NCI-H1930 (cell line): ENCODE results near the gene DUOX1.
"Not testable (repeated sequence)": the region's sequence is repeated elsewhere in the genome, so short reads cannot be mapped to it uniquely, and the experiment has no call there.

Experiments
- DNase-seq, 2 experiments: peaks; one replicate each; lab custom pipeline; 2025; lab: John Stamatoyannopoulos, UW

DUOX1 gene

DNA sequence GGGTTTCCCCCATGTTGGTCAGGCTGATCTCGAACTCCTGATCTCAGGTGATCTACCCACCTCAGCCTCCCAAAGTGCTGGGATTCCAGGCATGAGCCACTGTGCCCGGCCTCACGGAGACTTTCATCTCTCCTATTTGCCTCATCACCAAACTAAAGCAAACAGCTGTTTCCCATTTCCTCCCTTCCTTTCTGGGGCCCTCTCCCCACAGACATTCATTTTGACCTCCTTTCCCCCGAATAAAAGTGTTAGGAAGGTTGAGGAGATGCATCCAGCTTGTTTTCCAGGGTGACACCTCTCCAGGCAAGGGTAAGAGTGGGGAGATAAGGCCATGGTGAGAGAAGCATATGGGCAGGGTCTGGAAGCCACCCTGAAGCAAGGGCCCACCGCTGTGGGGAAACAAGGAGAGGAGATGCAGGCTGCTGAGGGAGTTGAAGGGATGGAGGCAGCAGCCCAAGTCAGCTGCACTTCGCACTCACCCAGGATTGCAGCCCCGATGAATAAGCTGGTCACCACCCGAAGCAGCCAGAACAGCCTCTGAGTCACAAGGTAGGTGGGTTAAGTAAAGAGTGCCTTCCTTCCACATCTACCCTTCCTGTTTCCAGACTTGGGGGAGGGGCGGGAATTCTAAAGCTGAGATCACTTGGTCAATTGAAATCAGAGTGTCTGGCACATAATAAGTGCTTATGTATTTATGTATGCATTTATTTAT, 7.9 kb upstream of the DUOX1 start:
- no peak for DNase-seq

DNA sequence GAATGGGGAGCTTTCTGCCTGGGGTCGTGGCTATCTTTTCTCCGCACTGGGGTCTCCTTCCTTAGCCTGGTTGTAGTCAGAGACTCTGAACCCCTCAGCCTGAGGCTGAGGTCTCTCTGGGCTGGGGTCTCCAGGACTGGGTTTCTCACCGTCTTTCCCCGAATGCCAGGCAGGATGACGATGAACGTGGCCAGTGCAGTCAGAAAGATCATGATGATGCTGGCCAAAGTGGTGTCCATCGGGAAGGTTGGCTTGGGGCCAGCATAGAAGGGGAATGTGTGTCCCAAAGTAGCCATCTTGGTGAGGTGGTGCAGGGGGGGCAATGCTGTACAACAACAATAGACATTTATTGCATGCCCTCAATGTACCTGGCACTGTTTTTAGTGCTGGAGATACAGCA, 7.1 kb upstream of the DUOX1 start:
- no peak for DNase-seq

DNA sequence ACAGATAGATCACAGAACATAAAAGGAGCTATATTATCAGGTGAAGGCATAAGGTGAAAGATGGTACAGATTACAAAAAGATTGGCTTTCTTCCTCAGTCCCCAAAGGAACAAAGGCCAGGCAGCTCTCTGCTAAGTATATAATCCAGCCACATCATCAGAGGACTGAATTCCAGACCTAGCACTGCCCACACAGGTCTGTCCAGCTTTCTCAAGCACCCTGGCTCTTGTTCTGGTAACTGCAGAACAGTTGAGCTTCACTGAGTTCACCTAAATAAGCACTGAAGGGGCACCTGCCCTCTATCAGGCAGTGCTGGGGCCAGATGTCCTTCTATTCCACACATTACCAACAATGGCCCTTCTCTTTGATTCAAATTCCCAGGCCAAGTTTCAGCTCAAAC, 6.4 kb upstream of the DUOX1 start:
- no peak for DNase-seq

DNA sequence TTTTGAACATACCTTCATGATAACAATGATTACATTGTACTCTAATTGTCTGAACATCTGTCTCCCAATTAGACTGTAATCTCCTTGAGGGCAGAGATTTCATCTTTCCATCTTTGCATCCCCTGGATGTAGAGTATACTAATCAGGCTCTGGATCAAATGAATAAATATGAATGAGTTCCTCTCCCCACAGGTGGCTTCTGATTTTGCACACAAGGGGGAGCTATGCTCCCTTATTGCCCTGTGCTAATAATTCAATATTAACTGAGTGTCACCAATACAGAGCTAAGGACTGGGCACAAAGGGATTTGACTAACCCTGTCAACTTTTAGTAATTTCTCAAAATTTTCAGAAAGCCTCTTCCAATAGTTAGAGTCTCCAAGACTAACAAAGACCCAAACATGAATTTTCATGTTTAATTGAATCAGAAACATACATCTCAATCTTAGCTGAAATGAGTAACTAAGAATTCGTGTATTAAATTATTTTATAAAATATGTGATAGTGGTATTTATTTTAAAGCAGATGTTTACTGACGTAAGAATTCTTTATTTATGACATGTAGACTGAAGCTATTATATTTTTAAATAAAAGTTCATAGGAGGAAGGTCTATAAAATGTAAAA, 3.1 kb upstream of the DUOX1 start:
- DNase-seq = no peak

DNA sequence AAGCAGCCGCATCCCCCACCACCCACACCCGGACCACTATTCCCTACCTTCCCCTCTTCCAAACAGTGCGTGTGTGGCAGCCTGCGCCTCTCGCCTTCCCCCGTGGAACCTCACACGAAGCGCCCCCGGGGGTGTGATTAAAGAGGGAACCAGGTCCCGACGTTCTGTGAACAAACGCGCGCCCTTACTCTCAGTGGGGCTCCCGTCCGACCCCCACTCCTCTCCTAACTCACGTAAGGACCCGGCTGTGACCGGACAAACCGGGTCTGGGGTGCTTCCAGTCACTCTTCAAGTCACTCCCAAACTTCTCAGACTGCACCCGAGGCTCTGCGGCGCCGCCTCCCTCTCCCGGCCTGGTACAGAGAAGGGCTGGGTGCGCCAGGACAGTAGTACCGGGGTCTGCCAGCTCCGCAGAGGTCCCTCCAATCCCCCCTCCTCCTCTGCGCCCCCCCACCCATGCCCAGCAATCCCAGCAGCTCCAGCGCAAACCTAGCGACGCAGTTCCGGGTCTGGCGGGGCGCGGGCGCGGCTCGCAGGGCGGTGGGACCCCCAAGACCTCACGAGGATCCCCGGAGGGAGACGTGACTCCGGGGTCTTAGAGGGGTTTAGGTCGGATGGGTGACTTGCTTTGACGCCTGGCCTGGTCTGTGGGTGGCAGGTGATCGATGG, 689 bp upstream of the DUOX1 start:
- DNase-seq = no peak

DNA sequence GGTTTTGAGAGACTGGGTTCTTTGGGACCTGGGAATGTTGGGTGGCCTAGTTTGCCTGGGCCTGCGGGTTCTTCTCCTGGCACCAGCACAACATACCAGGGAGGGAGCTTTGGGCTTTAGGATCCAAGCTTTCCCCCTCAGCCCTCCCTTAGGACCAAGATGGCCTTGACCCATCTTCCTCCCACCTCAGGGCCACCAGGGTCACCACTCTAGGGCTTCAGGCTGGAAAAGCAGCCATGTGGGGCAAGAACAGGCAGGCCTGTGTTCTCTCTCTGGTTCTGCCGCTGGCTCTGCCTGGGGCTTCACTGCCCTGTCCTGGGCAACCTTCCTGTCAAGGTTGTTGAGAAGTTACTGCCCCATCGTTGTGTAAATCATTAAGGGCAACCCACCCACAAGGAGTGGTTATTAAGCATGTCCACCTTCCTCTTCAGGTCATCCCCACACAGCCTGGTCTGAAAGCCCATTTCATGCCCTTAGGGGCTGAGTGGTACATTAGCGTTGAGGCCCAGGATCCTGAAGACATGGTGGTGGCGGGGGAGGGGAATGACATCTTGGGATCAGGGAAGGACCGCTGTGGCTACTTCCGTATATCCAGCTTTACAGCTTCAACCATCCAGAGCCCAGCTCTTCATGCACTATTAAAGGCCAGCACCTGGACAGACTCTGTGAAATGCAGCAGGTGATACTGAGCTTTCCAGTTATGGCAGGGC, 652 bp downstream of the DUOX1 start:
- DNase-seq = no peak

DNA sequence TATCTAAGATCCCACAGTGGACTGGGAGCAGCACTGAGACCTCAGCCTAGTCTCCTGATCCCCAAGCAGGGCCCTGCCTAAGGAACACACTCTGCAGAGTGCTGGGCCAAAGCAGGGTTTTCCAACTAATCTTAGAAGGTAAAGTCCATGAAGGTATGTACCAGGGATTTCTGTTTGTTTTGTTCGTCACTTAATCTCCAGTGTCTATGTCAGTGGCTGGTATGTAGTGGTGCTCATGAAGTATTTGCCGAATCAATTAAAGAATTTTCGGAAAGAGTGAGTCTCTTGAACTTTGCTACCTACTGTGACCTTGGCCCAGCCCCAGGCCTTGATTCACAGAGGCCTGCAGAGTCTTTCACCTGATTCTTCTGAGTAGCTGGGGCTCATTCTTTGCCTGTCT, 1.7 kb downstream of the DUOX1 start:
- no peak for DNase-seq

DNA sequence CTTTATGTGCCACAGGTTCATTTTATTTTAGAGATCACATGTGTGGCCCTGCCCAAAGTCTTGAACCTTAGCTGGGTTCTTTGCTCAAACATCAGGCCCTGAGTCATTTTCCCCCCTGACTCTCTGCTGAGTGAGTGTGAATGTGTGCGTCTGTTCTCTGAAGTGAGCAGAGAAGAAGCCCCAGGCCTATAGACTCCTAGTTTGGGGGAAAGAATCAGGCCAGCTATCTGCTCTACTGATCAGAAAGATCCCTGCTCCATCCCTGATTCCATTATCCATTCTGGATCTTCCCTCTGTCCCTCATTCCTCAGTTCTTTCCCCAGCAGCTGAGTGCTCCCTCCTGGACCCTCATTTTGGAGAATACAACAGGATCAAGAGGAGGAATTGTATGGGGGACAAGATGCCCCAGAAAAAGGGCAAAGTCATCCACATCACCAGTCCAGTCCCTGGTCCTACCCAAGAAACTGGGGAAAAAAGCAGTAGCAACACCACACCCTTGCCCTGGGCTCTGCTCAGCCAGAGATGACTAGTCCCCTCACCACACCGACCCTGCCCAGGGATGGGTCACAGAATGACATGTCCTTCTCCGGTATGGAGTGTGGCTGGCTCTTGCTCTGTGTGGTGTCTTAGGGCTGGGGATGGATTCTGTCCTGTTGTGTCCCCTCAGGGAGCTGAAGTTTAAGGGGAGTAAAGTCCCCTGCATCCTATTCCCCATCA, 3.2 kb downstream of the DUOX1 start:
- DNase-seq = no peak

DNA sequence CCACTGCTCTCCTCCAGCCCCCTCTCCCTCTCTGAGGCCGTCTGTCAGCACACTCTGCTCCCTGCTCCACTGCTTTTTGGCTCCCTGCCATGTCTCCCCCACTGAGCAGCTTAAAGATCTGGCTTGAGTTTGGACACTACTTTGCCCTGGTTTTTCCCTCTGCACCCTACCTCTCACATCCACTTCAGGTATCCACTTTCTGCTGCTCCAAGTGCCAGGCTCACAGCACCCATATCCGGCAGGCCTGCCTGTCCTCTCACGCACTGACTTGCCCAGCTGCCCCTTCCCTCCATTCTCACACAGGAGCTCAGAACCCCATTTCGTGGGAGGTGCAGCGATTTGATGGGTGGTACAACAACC, 3.7 kb downstream of the DUOX1 start:
- no peak for DNase-seq

DNA sequence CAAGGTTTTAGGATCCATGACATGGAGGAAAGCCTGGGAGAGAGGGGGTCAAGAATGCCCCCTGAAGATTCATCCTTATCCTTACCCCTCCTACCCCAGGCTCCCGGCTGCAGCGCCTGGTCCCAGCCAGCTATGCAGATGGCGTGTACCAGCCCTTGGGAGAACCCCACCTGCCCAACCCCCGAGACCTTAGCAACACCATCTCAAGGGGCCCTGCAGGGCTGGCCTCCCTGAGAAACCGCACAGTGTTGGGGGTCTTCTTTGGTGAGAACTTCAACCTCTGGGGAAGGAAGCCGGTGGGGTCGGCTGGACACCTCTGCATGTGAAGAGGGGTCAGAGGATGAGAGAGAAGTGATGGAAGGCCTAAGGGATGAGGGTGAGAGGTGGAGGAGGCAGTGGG, 4.3 kb downstream of the DUOX1 start:
- DNase-seq = no peak

DNA sequence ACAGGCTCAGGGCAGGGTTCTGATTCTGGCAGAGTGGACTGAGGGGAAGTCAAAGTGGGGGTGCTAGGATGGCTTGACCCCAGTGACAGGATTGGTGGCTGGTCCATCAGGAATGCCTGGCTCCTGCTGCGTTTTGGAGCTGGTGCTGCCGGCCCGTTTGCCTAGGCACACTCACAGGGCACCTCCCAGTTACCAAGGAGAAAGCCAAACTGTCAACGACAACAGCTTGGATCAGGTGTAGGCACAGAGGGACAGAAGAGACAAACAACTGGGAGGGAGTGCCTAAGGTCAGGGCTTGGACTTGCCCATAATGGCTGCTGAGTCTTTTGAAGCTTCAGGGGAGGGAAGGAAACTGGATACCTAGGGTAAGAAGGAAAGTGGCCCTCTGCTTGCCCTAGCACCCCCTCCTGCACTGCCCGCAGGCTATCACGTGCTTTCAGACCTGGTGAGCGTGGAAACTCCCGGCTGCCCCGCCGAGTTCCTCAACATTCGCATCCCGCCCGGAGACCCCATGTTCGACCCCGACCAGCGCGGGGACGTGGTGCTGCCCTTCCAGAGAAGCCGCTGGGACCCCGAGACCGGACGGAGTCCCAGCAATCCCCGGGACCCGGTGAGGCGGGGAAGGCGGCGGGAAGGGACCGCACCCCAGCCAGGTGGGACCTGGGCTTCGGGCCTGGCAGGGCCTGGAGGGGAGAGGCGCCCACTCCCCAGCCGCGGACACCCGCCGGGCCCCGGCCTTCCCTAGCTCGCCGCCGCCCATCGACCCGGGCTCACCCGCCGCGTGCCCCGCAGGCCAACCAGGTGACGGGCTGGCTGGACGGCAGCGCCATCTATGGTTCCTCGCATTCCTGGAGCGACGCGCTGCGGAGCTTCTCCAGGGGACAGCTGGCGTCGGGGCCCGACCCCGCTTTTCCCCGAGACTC, 5.1 kb downstream of the DUOX1 start:
- DNase-seq = no peak

DNA sequence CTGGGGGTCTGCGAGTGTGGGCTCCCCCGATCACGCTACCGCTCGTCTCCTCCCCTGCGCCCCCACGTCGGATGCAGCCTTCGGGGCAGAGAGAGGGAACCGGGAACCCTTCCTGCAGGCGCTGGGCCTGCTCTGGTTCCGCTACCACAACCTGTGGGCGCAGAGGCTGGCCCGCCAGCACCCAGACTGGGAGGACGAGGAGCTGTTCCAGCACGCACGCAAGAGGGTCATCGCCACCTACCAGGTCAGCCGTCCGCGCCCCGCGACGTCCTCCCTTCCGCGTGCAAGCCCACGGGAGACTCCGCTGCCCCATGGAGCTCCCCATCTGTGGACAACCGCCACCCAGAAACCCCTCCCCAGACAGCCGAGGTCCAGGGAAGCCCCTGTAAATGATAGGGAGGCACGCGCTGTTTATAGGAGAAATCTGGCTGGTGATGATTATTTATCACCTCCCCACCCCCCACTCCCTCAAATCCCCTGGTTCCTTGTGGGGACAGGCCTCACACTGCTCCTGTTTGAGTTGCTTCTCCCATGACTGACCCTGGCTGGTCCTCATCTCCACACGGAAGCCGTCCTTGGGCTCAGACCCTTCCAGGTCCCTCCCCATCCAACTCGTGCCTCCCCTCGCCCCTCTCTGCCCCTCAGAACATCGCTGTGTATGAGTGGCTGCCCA, 6.0 kb downstream of the DUOX1 start:
- DNase-seq = not testable (repeated sequence)

DNA sequence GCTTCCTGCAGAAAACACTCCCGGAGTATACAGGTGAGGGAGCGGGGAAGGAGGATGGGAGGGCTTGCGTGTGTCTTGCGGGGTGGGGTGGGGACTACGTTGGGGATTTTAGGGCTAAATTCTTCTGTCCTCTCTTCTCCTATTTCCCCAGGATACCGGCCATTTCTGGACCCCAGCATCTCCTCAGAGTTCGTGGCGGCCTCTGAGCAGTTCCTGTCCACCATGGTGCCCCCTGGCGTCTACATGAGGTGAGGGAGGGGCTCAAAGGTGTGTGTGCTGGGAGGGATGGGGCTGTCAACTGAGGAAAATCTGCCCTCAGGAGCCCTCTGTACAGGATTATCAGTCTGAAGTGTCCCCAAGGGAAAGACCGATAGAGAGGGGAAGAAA, 6.6 kb downstream of the DUOX1 start:
- DNase-seq = no peak

DNA sequence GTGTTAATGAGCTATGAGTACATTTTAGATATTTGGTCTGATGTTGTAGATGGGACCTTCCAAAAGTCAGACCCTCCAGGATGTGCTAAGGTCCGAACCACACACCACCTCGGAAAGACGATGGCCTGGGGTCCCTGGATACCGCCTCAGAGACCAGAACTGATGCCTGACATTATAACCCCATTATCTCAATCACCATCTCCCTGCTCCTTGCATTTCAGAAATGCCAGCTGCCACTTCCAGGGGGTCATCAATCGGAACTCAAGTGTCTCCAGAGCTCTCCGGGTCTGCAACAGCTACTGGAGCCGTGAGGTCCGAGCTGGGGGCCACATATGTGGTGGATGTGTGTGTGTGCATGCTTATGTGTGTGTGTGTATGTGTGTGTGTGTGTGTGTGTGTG, 7.9 kb downstream of the DUOX1 start:
- no peak for DNase-seq

DNA sequence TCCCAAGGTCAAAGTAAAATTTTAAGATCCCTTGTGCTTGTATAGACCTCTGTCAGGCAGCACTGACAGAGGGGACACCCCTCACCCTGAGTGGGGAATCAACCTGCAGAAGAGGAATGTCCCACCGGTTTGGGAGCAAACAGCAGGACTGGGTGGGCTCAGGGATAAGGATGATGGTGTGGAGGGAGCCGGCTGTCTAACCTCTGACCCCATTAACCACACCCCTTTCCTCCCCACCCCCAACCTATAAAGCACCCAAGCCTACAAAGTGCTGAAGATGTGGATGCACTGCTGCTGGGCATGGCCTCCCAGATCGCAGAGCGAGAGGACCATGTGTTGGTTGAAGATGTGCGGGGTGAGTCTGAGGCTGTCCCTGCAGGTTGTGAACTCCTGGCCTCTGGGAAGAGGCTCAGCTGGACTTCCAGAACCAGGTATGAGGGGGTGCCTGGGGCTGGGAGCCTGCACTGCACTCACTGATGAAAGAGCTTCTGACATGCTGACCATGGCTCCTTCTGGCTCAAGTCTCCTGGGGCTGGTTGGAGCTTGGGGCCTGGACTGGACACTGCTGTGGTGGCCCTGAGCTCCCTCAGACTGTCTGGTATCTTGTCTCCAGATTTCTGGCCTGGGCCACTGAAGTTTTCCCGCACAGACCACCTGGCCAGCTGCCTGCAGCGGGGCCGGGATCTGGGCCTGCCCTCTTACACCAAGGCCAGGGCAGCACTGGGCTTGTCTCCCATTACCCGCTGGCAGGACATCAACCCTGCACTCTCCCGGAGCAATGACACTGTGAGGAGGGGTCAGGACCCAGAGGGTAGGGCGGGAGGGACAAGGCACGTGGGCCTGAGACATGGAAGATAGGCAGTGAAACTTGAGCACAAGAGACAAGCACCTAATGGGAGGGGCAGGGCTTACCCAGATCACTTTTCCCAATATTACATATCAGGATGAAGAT, 9.3 kb downstream of the DUOX1 start:
- DNase-seq = no peak

DNA sequence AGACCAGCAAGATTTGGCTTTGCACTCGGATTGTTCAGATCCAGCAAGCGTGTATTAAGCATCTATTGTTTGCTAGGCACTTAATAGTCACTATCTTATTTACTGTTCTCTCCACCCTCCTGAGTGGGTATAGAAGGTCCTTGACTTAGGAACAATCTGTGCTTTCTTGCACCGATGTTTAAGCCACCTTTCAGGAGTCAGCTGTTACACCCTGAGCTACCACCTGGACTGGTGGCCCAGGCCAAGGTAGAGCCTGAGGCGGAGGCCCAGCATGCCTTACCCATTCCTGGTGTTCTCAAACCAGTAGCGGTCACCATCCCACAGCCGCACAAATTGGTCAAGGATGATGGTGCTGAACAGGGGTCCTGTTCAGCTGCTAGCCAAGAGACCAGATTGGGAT, 10.0 kb downstream of the DUOX1 start:
- DNase-seq = no peak

DNA sequence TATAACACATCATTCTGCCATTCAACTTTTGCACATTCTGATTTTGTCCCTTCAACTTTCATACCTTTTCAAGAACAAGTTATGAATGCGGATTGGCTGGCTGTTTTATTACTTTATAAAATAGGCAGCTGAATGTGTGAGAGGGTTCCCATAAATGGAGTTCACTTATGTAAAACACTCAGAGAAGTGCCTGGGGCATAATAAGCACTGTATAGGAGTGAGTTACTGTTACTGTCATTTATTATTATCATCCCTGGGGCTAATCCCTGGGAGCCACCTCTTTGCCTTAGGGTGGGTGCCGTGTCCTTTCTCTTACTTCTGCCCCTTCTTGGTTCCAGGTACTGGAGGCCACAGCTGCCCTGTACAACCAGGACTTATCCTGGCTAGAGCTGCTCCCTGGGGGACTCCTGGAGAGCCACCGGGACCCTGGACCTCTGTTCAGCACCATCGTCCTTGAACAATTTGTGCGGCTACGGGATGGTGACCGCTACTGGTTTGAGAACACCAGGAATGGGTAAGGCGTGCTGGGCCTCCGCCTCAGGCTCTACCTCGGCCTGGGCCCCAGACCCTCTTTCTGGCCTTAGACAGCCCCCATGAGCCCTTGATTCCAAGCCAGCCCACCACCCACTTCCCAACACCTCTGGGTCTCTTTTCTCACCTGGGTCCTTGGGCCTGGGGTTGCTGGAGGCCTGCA, 10.9 kb downstream of the DUOX1 start:
- no peak for DNase-seq

DNA sequence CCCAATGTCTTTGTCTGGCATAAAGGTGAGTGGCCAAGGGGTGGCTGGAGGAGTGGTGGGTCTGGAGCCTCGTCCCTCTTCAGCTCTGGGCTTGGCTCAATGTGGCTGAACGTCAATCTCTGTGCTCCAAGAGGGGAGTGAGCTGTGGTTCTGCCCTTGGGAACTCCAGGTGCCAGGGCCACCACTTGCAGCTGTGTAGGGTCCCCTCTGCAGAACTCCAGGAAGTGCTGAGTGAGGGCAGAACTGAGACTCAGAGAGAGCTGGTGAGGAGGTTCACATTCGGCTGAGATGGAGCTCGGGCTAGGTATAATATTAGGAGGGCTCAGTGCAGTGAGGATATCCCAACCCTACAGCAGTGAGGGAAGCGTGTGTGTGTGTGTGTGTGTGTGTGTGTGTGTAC, 11.6 kb downstream of the DUOX1 start:
- DNase-seq = no peak

DNA sequence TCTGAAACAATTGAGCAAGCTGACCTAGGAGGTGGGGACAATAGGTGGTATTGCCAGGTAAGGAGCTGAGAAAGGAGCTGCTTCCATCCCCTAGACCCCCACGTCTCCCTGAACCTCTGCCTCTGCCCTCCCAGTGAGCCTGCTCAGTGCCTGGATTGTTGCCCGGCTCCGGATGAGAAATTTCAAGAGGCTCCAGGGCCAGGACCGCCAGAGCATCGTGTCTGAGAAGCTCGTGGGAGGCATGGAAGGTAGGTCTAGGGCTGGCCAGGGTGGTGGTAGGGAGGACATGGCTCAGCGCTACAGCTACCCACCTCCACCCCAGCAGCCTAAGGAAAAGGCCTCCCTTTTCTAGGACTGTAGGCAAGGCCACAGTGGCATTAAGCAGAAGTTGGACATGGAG, 13.3 kb downstream of the DUOX1 start:
- DNase-seq = no peak
